ENCODE measurements around the gene NOTCH1.

- no peak for TF ChIP-seq POLR2A (IDR thresholded peaks at IDR 0.05)
- TF ChIP-seq, protein P1, sequence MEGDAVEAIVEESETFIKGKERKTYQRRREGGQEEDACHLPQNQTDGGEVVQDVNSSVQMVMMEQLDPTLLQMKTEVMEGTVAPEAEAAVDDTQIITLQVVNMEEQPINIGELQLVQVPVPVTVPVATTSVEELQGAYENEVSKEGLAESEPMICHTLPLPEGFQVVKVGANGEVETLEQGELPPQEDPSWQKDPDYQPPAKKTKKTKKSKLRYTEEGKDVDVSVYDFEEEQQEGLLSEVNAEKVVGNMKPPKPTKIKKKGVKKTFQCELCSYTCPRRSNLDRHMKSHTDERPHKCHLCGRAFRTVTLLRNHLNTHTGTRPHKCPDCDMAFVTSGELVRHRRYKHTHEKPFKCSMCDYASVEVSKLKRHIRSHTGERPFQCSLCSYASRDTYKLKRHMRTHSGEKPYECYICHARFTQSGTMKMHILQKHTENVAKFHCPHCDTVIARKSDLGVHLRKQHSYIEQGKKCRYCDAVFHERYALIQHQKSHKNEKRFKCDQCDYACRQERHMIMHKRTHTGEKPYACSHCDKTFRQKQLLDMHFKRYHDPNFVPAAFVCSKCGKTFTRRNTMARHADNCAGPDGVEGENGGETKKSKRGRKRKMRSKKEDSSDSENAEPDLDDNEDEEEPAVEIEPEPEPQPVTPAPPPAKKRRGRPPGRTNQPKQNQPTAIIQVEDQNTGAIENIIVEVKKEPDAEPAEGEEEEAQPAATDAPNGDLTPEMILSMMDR (IDR thresholded peaks at IDR 0.05), result no peak
Observed at GRCh38 chr9:136474974-136475865, 70.6 kb downstream of the NOTCH1 start.

Measured in Peyer's patch (tissue), 4 donors.